ENCODE data around the gene CEP72. TPM values are rescaled to one million over a fixed set of nuclear protein-coding genes. Genes with fewer than 3 reads are reported as not detected.

The CEP72 gene
- polyA plus RNA-seq, 1 donor = 12.6 TPM

- no peak for DNase-seq
Measured at GRCh38 chr5:638501-639252, 26.5 kb downstream of the CEP72 start.

- DNase-seq = no peak
Measured at GRCh38 chr5:639253-639530, 27.1 kb downstream of the CEP72 start.

- no peak for DNase-seq
Measured at GRCh38 chr5:639584-640213, 27.6 kb downstream of the CEP72 start.

DNA sequence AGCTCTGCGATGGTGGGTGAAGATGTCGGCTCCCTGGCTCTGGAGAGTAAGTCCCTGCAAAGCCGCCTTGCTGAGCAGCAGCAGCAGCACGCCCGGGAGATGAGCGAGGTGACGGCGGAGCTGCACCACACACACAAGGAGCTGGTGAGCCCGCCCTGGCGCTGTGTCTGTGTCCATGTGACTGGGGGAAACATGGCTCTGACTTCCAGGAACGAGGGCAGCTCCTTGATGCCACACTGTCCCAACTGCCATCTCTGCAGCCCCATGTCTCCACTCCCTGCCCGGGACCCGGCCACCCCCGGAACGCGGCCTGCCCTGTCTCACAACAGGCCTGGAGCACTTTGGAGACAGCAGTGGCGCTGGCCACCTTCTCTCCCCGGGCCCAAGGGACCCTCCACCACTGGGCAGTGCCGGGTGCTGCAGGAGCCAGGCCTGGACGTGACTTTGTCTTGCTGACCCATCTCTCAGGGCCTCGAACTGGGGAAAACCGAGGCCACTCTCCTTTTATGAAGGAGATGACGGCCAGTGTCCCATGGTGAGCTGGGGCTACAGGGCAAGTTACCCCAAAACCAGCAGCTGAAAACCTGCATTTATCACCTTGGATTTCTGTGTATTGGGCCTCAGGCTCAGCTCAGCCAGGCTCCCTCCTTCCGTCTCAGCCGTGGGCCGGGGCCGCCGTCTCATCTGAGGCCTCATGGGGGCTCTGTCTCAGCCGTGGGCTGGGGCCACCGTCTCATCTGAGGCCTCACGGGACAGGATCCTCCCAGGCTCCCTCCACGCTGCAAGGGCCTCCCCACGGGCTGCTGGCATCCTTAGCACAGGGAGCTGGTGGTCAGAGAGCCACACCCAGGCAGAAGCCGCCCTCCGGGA lies 28.6 kb downstream of the CEP72 start:
- DNase-seq = no peak

- no peak for DNase-seq
Measured at GRCh38 chr5:641331-641765, 29.2 kb downstream of the CEP72 start.

- DNase-seq = no peak
Measured at GRCh38 chr5:642481-642880, 30.3 kb downstream of the CEP72 start.

DNA sequence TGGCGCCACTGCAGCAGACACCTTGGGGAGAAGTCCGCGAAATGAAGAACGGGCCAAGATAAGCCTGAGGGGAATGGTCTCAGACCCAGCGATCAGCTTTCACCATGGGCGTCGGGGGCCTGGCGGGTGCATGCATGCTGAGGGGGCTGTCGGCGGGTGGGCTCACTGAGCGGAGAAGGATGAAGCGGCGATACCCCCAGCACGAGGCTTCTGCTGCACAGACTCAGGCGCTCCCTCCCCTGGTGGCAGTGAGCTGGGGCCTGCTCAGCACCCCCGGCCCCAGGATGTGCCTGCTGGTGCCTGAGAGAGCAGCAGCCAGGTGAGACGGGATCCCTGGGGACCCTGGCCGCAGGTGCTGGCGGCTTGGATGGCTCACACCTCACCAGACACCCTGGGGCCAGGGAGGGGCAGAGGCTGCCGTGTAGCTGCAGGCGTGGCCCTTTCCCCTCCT lies 31.2 kb downstream of the CEP72 start:
- no peak for DNase-seq

GRCh38 chr5:643811-644271 lies 31.7 kb downstream of the CEP72 start:
- peak; percentile 35 for DNase-seq

DNA sequence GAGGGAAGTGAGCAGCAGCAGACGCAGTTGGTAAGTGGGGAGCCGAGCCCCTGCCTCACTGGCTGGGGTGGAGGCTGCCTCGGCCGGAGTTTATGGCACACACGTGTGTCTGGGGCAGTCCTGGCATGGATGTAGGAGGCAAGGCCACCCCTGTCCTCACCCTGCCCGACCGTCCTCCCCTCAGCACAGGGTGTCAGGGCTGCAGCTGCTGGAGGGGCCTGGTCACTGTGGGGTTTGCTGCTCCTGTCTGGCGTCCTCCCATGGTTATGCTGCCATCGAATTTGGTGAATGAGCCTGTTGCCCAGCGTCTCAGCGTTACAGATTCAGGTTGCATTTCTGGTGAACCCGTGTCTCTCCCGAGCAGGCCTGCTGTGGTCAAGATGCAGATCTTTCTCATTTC lies 32.4 kb downstream of the CEP72 start:
- DNase-seq = no peak

- DNase-seq = no peak
Measured at GRCh38 chr5:644971-645370, 32.8 kb downstream of the CEP72 start.

GRCh38 chr5:645421-645820 lies 33.3 kb downstream of the CEP72 start:
- DNase-seq = no peak

DNA sequence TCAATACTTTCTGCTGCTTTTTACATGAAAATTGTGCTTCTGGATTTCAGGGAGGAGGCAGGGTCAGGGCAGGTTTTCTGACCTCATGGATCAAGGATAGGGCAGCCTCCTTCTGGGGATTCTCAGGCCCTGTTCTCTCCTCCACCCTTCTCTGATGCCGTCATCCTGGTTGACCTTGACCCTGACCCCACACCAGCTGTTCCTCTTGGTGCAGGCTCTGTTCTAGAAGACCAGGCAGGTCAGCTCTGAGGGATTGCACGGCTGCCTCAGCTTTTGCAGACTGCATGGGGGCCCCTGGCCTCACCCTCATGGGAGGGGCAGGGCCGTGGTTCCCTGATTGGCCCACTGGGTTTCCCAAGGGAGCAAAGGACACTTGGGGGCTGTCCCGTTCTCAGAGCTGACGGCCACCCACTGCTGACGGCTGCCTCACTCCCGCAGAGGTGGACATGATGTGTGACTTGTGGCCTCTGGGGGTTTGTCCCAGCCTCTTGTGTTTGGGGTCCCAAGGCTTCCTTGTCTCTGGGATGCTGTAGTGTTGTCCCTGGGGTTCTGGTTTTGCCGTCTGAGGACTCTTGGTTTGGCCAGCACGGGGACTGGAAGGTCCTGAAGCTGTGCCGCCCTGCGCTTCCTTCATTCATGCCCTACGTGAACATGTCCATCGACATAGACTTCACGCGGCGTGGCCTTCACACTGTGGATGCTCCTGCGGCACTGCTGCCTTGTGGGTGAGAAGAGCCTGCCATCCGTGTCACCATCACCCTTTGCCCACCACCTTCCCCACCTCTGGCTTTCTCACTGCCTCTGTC lies 34.5 kb downstream of the CEP72 start:
- no peak for DNase-seq

GRCh38 chr5:647311-647710 lies 35.2 kb downstream of the CEP72 start:
- DNase-seq = no peak

DNA sequence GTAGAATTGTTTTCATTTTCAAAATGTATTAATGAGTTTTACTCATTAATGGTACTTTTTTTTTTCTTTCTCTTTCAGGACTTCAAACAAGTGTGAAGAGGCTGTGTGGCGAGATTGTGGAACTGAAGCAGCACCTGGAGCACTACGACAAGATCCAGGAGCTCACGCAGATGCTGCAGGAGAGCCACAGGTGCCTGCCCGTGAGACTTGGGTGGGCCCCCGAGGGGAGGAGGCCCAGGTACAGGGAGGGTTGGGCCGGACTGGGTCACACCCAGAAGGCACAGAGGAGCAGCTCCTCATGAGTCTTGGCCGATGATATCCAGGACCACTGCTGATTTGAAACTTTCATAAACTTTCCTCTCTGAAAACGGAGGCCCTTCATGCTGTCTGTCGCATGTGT lies 35.6 kb downstream of the CEP72 start:
- no peak for DNase-seq

- DNase-seq = no peak
Measured at GRCh38 chr5:651296-652022, 39.3 kb downstream of the CEP72 start.

- no peak for DNase-seq
Measured at GRCh38 chr5:652023-652515, 39.9 kb downstream of the CEP72 start.

DNA sequence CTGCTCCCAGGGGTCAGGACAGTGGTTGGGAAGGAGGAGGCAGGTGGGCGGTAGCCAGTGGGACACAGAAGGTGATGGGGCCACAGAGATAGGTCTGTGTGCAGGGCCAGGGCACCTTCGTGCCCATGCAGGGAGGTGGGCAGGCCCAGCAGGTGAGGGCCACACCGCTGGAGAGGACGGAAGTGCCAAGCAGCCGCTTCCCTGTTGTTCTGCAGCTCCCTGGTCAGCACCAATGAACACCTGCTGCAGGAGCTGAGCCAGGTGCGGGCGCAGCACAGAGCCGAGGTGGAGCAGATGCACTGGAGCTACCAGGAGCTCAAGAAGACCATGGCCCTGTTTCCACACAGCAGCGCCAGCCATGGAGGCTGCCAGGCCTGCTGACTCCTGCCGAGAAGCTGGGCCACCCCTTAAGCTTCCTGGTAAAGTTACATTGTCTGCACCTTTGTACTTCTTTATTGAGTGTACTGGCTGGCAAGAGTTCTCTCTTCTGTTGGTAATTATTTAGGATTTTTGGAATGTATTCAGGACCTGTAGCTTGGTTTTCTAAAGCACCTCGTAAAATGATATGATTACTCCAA lies 40.7 kb downstream of the CEP72 start:
- DNase-seq = no peak

DNA sequence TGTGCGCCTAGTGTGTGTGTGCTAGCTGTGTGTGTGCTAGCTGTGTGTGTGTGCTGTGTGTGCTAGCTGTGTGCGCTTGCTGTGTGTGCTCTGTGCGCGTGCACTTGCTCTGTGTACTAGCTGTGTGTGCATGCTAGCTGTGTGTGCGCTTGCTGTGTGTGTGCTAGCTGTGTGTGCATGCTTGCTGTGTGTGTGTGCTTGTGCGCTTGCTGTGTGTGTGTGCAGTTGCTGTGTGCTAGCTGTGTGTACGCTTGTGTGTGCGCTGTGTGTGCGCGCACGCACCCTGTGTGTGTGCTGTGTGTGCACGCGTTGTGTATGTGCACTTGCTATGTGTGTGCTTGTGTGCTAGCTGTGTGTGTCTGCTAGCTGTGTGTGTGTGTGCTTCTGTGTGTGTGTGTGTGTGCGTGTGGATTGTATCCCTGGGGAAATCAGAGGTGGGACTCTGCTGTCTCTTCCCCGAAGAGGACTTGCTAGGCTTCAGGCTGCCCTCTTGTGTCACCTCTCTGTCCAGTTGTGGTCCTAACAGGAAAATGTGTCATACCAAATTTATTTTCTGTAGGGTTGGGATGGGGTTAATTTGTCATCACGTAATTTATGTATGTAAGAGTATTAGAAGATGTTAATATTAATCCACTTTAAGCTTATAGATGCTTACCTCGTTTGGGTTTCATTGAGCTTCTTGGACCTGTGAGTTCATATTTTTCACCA lies 42.1 kb downstream of the CEP72 start:
- no peak for DNase-seq

GRCh38 chr5:655406-655805 lies 43.3 kb downstream of the CEP72 start:
- no peak for DNase-seq

- DNase-seq = no peak
Measured at GRCh38 chr5:657570-657969, 45.4 kb downstream of the CEP72 start.
